ENCODE results near the gene MAP7. TPM values are rescaled to one million over a fixed set of nuclear protein-coding genes. Genes with fewer than 3 reads are reported as not detected.
A peak's percentile ranks its signal among the peaks of the same experiment; 100 is the strongest.
"Not testable (repeated sequence)": the region's sequence is repeated elsewhere in the genome, so short reads cannot be mapped to it uniquely, and the experiment has no call there.

MAP7 gene
- total and polyA plus RNA-seq, 2 experiments from 2014 or later: 4.1 to 13.8 TPM

DNA sequence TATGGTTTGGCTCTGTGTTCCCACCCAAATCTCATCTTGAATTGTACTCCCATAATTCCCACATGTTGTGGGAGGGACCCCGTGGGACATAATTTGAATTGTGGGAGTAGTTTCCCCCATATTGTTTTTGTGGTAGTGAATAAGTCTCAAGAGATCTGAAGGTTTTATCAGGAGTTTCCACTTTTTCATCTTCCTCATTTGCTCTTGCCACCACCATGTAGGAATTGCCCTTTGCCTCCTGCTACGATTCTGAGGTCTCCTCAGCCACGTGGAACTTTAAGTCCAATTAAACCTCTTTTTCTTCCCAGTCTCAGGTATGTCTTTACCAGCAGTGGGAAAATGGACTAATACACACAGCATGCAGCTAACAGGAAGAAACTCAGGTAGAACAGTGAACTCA lies 151.8 kb downstream of the MAP7 start:
- no peaks in the 10 kb centered on the region for H3K9me3 ChIP-seq (ENCODE audit: low read depth)
- H3K27ac ChIP-seq: no peak overlapping the region
- peaks cover 4% of the 10 kb centered on the region for H3K4me1 ChIP-seq (ENCODE audit: low read depth)
- TF ChIP-seq, protein P1, sequence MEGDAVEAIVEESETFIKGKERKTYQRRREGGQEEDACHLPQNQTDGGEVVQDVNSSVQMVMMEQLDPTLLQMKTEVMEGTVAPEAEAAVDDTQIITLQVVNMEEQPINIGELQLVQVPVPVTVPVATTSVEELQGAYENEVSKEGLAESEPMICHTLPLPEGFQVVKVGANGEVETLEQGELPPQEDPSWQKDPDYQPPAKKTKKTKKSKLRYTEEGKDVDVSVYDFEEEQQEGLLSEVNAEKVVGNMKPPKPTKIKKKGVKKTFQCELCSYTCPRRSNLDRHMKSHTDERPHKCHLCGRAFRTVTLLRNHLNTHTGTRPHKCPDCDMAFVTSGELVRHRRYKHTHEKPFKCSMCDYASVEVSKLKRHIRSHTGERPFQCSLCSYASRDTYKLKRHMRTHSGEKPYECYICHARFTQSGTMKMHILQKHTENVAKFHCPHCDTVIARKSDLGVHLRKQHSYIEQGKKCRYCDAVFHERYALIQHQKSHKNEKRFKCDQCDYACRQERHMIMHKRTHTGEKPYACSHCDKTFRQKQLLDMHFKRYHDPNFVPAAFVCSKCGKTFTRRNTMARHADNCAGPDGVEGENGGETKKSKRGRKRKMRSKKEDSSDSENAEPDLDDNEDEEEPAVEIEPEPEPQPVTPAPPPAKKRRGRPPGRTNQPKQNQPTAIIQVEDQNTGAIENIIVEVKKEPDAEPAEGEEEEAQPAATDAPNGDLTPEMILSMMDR (IDR thresholded peaks at IDR 0.05; ENCODE audit: low read depth, low read length): no peak
- DNase-seq (ENCODE audit: low read depth in 1 of 2, low spot score in 1 of 2): no peak
- no peaks in the 10 kb centered on the region for H3K36me3 ChIP-seq
- H3K4me3 ChIP-seq: no peak overlapping the region
- H3K27me3 ChIP-seq: no peaks in the 10 kb centered on the region

- DNase-seq (ENCODE audit: low read depth in 1 of 2, low spot score in 1 of 2): no peak
- H3K4me3 ChIP-seq: no peak overlapping the region
- TF ChIP-seq, protein P1 (IDR thresholded peaks at IDR 0.05; ENCODE audit: low read depth, low read length): no peak
- H3K27ac ChIP-seq: no peak overlapping the region
- H3K36me3 ChIP-seq: no peaks in the 10 kb centered on the region
- no peaks in the 10 kb centered on the region for H3K9me3 ChIP-seq (ENCODE audit: low read depth)
- peaks cover under 1% of the 10 kb centered on the region for H3K4me1 ChIP-seq (ENCODE audit: low read depth)
- H3K27me3 ChIP-seq: no peaks in the 10 kb centered on the region
Observed at GRCh38 chr6:136396908-136397307, 153.3 kb downstream of the MAP7 start.

GRCh38 chr6:136390959-136391358 lies 159.3 kb downstream of the MAP7 start:
- not testable (repeated sequence) for H3K9me3 ChIP-seq (ENCODE audit: low read depth); H3K4me1 ChIP-seq (ENCODE audit: low read depth); H3K36me3 ChIP-seq; DNase-seq (ENCODE audit: low read depth in 1 of 2, low spot score in 1 of 2); H3K27me3 ChIP-seq; H3K4me3 ChIP-seq; H3K27ac ChIP-seq

DNA sequence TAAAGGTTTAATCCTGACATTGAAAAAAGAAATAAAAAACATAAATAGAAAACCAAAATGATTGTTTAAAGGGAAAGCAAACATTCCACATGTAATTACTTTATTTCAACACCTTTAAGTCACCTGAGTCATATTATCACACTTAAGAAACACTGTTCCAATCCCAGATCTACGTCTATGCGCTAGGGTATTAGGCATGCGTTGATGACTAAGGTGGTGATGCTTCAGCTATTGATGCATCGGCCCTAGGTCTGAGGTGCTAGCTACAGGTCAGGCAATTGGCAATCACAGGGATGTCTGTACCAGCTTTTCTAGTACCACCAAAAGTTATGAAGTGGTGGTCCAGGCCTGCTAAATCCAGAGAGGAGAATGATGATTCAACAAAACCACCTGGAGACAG lies 162.9 kb downstream of the MAP7 start:
- Histone ChIP-seq H3K4me3 (no peak overlapping the region), H3K36me3 (no peaks in the 10 kb centered on the region), H3K9me3 (ENCODE audit: low read depth) (no peaks in the 10 kb centered on the region), H3K27me3 (no peaks in the 10 kb centered on the region), H3K27ac (no peak overlapping the region), H3K4me1 (ENCODE audit: low read depth) (no peaks in the 10 kb centered on the region)
- TF ChIP-seq, protein P1 (IDR thresholded peaks at IDR 0.05; ENCODE audit: low read depth, low read length): no peak
- DNase-seq (ENCODE audit: low read depth in 1 of 2, low spot score in 1 of 2): no peak

- Histone ChIP-seq H3K27me3 (no peaks in the 10 kb centered on the region), H3K4me1 (ENCODE audit: low read depth) (no peaks in the 10 kb centered on the region), H3K27ac (no peak overlapping the region), H3K9me3 (ENCODE audit: low read depth) (no peaks in the 10 kb centered on the region), H3K4me3 (no peak overlapping the region), H3K36me3 (no peaks in the 10 kb centered on the region)
- DNase-seq (ENCODE audit: low read depth in 1 of 2, low spot score in 1 of 2): peak in 1 of 2 donors; percentile 12
- TF ChIP-seq, protein P1 (IDR thresholded peaks at IDR 0.05; ENCODE audit: low read depth, low read length): no peak
Observed at GRCh38 chr6:136383268-136383937, 166.8 kb downstream of the MAP7 start.

DNA sequence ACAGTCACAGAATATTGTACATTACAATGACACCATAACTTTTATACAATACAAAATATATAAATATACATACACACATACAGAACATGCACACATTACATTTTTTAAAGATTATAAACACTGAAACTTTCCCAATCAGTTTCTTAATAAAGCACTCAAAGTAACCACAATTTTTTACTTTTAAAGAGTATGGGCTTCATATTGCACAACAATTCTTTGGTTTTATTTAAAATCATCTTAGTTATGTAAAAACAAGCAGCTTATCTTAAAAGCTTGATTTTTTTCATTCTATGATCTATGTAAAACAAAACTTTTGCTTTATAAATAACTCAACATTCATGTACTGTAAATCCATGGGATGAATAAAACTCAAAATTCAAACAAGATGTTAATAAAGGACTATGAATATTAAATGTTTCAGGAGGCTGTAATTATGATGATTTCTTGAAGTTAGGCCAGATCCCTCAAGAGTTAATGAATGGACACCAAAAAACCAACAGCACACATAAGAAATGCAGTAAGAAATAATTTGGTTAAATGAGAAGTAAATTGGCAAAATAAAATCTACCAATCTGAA lies 167.5 kb downstream of the MAP7 start:
- Histone ChIP-seq H3K27me3 (no peaks in the 10 kb centered on the region), H3K4me1 (ENCODE audit: low read depth) (no peaks in the 10 kb centered on the region), H3K9me3 (ENCODE audit: low read depth) (no peaks in the 10 kb centered on the region), H3K27ac (no peak overlapping the region), H3K4me3 (no peak overlapping the region), H3K36me3 (no peaks in the 10 kb centered on the region)
- DNase-seq (ENCODE audit: low read depth in 1 of 2, low spot score in 1 of 2): no peak
- TF ChIP-seq, protein P1 (IDR thresholded peaks at IDR 0.05; ENCODE audit: low read depth, low read length): no peak
